K562 (cell line): Measurements from ENCODE around the gene GIGYF1. TPM values are rescaled to one million over a fixed set of nuclear protein-coding genes. Genes with fewer than 3 reads are reported as not detected.

Experiments
- LCOR ChIP-seq: sonication (generic); formaldehyde crosslinking; IDR thresholded peaks from 2 replicates; pipeline ENCODE4 v1.8.0; 2022; ENCODE audit warnings: mild to moderate bottlenecking, missing genetic modification reagents
- MAZ ChIP-seq, 2 experiments: fragments of 450-650 bp in 1 of 2; sonication (generic) in 1 of 2; formaldehyde crosslinking; IDR thresholded peaks in 1 of 2; conservative IDR thresholded peaks in 1 of 2; 2 replicates each; pipeline versions ENCODE4 v1.4.0 to v1.5.0; 2020; ENCODE audit warnings: mild to moderate bottlenecking in 1 of 2, missing genetic modification reagents in 1 of 2
- SIRT6 ChIP-seq: IDR thresholded peaks from one replicate; pipeline ENCODE4 v1.6.1; 2012; ENCODE audit warnings: low read depth, mild to moderate bottlenecking, control low read depth, inconsistent platforms, low read length, moderate library complexity
- SMAD4 ChIP-seq: fragments of 250-450 bp; sonication (Bioruptor Pico); conservative IDR thresholded peaks from 2 replicates; pipeline ENCODE4 v1.8.0; 2021; ENCODE audit warnings: inconsistent platforms, mild to moderate bottlenecking, moderate library complexity
- SPI1 ChIP-seq: IDR thresholded peaks from 2 replicates; pipeline ENCODE4 v1.6.1; 2011; ENCODE audit warnings: low read depth, low read length, control low read depth, borderline replicate concordance
- TRIM25 ChIP-seq: fragments of 450-650 bp; IDR thresholded peaks from 2 replicates; pipeline ENCODE4 v1.7.0; 2016; ENCODE audit warnings: borderline replicate concordance
- ZNF197 ChIP-seq: fragments of 200-800 bp; sonication (Bioruptor generic); IDR thresholded peaks from 2 replicates; pipeline ENCODE4 v1.6.1; 2016; ENCODE audit warnings: low read depth, missing genetic modification characterization, missing compliant biosample characterization
- ZNF24 ChIP-seq: fragments of 450-650 bp; IDR thresholded peaks from 2 replicates; pipeline ENCODE4 v1.6.1; 2016
- ZNF639 ChIP-seq, 2 experiments: fragments of 200-800 bp in 1 of 2; sonication (Bioruptor generic) in 1 of 2; sonication (generic) in 1 of 2; formaldehyde crosslinking in 1 of 2; IDR thresholded peaks in 1 of 2; conservative IDR thresholded peaks in 1 of 2; 2 replicates each; pipeline versions ENCODE4 v1.5.0 to v1.6.1; 2016 to 2020; ENCODE audit warnings: missing compliant biosample characterization in 1 of 2, missing genetic modification characterization in 1 of 2, missing genetic modification reagents in 1 of 2
- polyA plus RNA-seq, 8 experiments: library from polyadenylated mRNA; depleted of rRNA in 4 of 8; stranded (reverse) in 5 of 8; unstranded in 3 of 8; fragments of >200 nt; fragmentation: Nextera tagmentation in 2 of 8; fragmentation: Illumina TruSeq in 1 of 8; extraction: Ambion mirVana in 2 of 8; extraction: Trizol in 1 of 8; gene quantifications; 2 replicates each; pipeline versions ENCODE4 v1.2.1 to v1.2.3, GENCODE V29; 2011 to 2014; ENCODE audit warnings: inconsistent platforms in 1 of 8, missing spikeins in 1 of 8
- total RNA-seq, 7 experiments: library from RNA; depleted of rRNA in 6 of 7; stranded (reverse); fragments of >200 nt in 6 of 7; fragmentation: Illumina TruSeq in 2 of 7; extraction: Trizol in 2 of 7; gene quantifications; 2 replicates each; pipeline versions ENCODE4 v1.2.1 to v1.2.3, GENCODE V29; 2011 to 2021; ENCODE audit warnings: low replicate concordance in 1 of 7
- TF ChIP-seq, protein P1 (sequence below): sonication (generic); formaldehyde crosslinking; IDR thresholded peaks from 2 replicates; pipeline ENCODE4 v1.8.0; 2022; ENCODE audit warnings: missing genetic modification reagents, mild to moderate bottlenecking, borderline replicate concordance
- TF ChIP-seq, protein P2 (sequence below): fragments of 450-650 bp; IDR thresholded peaks from 2 replicates; pipeline ENCODE4 v1.6.1; 2018; ENCODE audit not compliant: partially characterized antibody
- TF ChIP-seq, protein P3 (sequence below): fragments of 450-650 bp; IDR thresholded peaks from 2 replicates; pipeline ENCODE4 v1.6.1; 2016; ENCODE audit warnings: mild to moderate bottlenecking

GIGYF1 gene
- total and polyA plus RNA-seq, 9 of the 15 experiments (the other 6 are each of a cell fraction or from before 2014, with no cell fraction given) = 0.56 to 76.2 (median 16.8) TPM

DNA sequence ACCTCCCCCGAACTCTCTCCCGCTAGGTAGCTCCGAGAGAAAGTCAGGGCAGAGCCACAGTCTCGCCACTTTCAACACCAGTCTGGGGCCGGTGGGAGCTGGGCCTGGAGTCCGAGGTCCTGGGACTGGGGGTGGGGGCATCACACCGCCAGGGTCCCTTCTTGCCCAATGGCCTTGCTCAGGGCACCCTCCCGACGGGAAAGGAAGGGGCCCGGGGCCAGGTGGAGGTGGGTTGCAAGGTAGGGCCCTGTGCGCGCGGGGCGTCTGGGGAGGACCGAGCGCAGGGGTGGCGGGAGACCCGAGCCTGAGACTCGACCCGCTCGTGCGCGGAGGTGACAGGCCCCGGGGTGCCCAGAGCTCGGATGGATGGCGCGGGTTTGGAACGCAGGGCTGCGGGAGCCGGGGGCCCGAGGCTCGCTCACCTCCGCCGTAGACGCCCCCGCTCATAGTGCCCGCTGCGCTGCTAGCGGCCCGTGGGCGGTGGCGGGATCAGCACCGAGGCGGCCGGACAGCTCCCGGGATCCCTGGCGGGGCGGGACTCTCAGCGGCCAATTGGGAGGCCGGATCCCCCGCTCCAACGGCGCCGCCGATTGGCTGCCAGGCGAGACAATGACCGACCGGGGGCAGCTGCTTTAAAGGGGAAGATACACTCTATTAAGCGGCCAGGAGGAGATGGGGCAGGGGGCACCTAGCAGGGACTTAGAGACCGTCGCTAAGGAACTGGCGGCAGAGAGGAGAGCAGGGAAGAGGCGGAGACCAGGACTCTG is 38.0 kb downstream of the GIGYF1 start, which contains the start of gene ACTL6B (continued):
- TF ChIP-seq ZNF197 = peak; percentile 81
- TF ChIP-seq LCOR (CRISPR knock-in tag) = peak; percentile 98
- TF ChIP-seq ZNF24 = peak; percentile 45; the same call in 1 of the 2 replicates
- peak; percentile 76 for TF ChIP-seq SMAD4
- no peak for TF ChIP-seq SIRT6
- TF ChIP-seq, protein P1, sequence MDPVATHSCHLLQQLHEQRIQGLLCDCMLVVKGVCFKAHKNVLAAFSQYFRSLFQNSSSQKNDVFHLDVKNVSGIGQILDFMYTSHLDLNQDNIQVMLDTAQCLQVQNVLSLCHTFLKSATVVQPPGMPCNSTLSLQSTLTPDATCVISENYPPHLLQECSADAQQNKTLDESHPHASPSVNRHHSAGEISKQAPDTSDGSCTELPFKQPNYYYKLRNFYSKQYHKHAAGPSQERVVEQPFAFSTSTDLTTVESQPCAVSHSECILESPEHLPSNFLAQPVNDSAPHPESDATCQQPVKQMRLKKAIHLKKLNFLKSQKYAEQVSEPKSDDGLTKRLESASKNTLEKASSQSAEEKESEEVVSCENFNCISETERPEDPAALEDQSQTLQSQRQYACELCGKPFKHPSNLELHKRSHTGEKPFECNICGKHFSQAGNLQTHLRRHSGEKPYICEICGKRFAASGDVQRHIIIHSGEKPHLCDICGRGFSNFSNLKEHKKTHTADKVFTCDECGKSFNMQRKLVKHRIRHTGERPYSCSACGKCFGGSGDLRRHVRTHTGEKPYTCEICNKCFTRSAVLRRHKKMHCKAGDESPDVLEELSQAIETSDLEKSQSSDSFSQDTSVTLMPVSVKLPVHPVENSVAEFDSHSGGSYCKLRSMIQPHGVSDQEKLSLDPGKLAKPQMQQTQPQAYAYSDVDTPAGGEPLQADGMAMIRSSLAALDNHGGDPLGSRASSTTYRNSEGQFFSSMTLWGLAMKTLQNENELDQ (CRISPR knock-in tag) = peak; percentile 91
- TF ChIP-seq TRIM25 = no peak
- TF ChIP-seq MAZ (CRISPR knock-in tag; conservative IDR thresholded peaks at IDR 0.05 in 1 of 2, IDR thresholded peaks at IDR 0.05 in 1 of 2) = peak in 1 of 2 experiments; percentile 93; a peak in 3 of 4 replicates
- TF ChIP-seq, protein P2, sequence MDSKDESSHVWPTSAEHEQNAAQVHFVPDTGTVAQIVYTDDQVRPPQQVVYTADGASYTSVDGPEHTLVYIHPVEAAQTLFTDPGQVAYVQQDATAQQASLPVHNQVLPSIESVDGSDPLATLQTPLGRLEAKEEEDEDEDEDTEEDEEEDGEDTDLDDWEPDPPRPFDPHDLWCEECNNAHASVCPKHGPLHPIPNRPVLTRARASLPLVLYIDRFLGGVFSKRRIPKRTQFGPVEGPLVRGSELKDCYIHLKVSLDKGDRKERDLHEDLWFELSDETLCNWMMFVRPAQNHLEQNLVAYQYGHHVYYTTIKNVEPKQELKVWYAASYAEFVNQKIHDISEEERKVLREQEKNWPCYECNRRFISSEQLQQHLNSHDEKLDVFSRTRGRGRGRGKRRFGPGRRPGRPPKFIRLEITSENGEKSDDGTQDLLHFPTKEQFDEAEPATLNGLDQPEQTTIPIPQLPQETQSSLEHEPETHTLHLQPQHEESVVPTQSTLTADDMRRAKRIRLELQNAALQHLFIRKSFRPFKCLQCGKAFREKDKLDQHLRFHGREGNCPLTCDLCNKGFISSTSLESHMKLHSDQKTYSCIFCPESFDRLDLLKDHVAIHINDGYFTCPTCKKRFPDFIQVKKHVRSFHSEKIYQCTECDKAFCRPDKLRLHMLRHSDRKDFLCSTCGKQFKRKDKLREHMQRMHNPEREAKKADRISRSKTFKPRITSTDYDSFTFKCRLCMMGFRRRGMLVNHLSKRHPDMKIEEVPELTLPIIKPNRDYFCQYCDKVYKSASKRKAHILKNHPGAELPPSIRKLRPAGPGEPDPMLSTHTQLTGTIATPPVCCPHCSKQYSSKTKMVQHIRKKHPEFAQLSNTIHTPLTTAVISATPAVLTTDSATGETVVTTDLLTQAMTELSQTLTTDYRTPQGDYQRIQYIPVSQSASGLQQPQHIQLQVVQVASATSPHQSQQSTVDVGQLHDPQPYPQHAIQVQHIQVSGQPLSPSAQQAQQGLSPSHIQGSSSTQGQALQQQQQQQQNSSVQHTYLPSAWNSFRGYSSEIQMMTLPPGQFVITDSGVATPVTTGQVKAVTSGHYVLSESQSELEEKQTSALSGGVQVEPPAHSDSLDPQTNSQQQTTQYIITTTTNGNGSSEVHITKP = peak; percentile 10
- 0 out of 4 replicates have a peak, but pooled peaks have one; percentile 10 to 32 for TF ChIP-seq ZNF639 (CRISPR knock-in tag; conservative IDR thresholded peaks at IDR 0.05 in 1 of 2, IDR thresholded peaks at IDR 0.05 in 1 of 2)
- TF ChIP-seq, protein P3, sequence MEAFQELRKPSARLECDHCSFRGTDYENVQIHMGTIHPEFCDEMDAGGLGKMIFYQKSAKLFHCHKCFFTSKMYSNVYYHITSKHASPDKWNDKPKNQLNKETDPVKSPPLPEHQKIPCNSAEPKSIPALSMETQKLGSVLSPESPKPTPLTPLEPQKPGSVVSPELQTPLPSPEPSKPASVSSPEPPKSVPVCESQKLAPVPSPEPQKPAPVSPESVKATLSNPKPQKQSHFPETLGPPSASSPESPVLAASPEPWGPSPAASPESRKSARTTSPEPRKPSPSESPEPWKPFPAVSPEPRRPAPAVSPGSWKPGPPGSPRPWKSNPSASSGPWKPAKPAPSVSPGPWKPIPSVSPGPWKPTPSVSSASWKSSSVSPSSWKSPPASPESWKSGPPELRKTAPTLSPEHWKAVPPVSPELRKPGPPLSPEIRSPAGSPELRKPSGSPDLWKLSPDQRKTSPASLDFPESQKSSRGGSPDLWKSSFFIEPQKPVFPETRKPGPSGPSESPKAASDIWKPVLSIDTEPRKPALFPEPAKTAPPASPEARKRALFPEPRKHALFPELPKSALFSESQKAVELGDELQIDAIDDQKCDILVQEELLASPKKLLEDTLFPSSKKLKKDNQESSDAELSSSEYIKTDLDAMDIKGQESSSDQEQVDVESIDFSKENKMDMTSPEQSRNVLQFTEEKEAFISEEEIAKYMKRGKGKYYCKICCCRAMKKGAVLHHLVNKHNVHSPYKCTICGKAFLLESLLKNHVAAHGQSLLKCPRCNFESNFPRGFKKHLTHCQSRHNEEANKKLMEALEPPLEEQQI = peak; percentile 75
- 0 out of 2 replicates have a peak, but pooled peaks have one; percentile 17 for TF ChIP-seq SPI1
